ENCODE measurements around the gene DDIT3.

DNA sequence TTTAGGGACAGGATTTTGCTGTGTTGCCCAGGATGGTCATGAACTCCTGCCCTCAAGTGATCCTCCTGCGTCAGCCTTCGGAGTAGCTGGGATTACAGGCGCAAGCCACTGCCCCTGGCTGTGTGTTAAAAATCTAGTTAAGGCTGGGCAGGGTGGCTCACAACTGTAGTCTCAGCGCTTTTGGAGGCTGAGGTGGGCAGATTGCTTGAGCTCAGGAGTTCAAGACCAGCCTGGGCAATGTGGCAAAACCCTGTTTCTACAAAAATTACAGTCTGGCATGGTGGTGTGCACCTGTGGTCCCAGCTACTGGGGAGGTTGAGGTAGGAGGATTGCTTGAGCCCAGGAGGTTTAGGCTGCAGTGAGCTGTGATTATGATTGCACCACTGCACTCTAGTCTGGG lies 9.2 kb downstream of the DDIT3 start:
- TF ChIP-seq CTCF (IDR thresholded peaks at IDR 0.05; ENCODE audit: low read length) (no peak), EZH2 (IDR thresholded peaks at IDR 0.05; ENCODE audit: borderline replicate concordance, low read length) (no peak)
